Inflammatory macrophage (primary cell): Measurements from ENCODE around the gene OR12D2.
"Not testable (repeated sequence)": the region's sequence is repeated elsewhere in the genome, so short reads cannot be mapped to it uniquely, and the experiment has no call there.

ENCODE experiments used
- DNase-seq, 2 donors: peaks; one replicate each; pipeline ENCODE4 v3.0.0-alpha.2; 2020 to 2022
- total RNA-seq, 18 experiments: gene quantifications; one replicate each; lab custom pipeline; 2026; ENCODE audit warnings: mixed read lengths in 6 of 18, inconsistent platforms in 2 of 18; lab: John Stamatoyannopoulos, UW

Gene OR12D2, protein sequence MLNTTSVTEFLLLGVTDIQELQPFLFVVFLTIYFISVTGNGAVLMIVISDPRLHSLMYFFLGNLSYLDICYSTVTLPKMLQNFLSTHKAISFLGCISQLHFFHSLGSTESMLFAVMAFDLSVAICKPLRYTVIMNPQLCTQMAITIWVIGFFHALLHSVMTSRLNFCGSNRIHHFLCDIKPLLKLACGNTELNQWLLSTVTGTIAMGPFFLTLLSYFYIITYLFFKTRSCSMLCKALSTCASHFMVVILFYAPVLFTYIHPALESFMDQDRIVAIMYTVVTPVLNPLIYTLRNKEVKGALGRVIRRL
- 0 to 0.12 (median 0) reads per million in 18 experiments for total RNA-seq

DNA sequence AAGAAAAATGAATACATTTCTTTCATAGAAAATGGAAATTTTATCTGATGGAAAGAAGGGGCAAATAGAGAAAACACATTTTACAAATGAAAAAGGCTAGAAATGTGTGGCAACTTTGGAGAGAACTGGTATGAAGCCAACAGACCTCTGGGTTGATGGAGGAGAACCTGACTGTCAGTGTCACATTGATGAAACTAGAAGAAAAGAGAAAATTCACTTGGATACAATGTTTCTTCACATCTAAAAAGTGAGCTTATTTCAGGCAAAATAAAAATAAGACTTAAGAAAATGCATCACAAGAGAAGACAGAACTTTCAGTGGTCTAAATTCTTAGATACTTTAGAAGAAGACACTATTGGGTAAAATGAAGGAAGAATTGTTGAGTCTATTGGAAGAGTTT, at the start of gene OR12D2:
Gene OR12D2, plus strand, starts transcription at position 301 of the 400 bp plus-strand sequence. CDS start 1,069 bp downstream, outside the sequence.
- no peak for DNase-seq

DNA sequence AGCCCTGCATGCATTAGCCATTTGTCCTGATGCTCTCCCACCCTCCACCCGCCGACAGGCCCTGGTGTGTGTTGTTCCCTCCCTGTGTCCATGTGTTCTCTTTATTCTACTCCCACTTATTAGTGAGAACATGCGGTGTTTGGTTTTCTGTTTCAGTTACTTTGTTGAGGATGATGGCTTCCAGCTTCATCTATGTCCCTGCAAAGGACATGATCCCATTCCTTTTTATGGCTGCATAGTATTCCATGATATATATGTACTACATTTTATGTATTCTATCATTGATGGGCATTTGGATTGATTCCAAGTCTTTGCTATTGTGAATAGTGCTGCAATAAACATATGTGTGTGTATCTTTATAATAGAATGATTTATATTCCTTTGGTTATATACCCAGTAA, 46.1 kb upstream of the OR12D2 start:
- not testable (repeated sequence) for DNase-seq

DNA sequence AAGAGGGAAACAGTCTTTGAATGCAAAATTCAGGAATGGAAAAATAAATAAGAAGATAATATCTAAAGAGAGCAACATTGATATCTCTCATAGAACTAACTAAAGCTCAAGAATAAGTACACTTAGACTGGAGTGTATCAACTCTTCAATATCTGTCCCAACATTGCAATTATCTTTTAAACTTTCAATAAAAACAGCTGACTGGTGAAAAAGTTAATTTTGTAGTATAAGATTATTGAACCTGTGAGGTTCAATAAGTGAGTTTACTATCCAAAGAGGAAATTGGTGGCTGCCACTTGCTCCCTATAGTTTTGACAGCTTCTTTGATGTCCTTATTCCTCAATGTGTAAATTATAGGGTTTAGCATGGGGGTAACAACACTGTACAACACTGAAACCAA, 40.5 kb upstream of the OR12D2 start:
- no peak for DNase-seq

DNA sequence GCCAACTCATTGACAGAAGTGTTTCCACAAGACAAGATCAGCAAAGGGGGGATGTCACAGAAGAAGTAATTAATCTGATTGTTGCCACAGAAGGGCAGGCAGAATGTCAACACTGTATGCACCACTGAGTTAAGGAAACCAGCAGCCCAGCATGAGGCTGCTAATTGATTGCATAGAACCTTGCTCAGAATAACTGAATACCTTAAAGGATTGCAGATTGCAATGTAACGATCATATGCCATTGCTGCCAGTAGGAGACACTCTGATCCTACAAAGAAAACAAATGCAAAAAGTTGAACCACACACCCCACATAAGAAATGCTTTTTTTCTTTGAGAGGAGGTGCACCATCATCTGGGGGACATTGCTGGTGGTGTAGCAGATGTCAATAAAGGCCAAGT, 39.8 kb upstream of the OR12D2 start:
- no peak for DNase-seq

DNA sequence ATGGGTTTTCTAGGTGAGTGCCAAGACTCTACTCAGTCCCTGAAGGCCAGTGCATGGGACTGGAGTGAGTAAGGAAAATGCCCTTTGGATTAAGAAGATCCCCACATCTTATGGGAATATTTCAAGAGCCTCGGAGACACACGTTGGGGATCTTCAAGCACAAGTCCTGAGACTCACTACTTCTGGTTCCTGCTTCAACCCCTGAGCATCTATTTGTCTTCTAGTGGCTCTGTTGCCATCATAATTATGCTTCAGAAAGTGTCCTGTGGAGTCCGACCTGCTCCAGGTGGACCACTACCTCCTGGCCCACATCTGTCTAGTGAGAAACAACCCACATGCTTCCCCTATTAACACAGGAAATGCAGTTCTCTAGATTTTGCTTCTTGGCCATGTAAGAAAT, 26.7 kb upstream of the OR12D2 start, which contains the start of gene OR5V1:
Gene OR5V1, minus strand, starts transcription at position 101 of the 400 bp plus-strand sequence. CDS start 12,670 bp downstream, outside the sequence.
- DNase-seq, result no peak

DNA sequence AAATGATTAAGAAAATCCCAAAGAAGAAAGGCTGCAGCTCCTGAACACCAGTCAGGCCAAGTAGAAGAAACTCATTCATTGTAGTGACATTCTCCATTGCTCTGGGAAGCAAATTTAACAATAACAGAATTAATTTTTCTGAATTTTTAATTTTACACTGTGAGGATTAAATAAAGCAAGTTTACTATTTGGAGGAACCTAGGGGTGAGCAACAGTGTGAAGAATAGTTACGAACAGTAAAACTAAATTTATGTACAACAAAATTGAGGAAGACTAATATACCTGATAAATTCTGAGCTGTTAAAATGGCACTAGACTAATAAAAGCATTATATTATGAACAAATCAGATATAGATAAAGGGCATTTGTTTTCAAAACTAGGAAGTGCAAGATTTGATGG, 20.2 kb upstream of the OR12D2 start, which contains the start of gene OR12D3:
Gene OR12D3, minus strand, starts transcription at position 101 of the 400 bp plus-strand sequence. Its CDS starts 4 bp downstream, at position 97.
- no peak for DNase-seq

DNA sequence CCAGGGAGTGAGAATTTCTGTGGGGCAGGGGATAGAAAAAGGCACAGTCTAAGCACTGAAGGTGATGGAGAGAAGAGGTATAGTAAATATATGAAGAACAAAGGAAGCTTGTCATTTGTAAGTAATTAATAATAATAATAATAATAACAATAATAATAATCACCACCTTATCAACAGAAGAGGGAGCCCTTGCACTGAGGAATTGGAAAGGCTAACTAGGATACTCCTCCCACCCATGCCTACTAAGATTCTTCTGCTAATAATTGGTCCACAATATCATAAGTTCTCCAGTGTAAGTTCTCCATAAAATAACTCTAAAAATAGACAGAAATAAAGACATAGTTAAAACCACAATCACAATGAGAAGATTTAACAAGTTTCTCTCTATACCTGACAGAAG, 19.4 kb upstream of the OR12D2 start:
- no peak for DNase-seq

DNA sequence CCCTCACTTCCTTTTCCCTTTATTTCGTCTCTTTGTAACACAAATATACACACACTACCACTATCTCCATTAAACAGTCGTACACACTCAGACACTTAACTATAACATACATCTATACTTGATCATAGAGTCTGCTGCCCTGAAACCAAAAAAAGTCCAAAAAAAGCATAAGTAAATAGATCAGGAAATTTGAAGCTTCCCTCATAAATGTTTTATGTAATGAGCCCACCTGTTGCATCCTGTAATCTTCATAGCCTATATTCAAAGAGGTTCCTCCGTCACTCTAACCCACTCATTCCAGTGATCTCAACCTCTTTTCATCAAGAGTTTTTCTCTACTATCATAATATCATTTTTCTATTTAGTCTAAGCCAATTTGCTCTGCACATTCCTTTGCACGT, 6.9 kb upstream of the OR12D2 start:
- DNase-seq, result no peak

DNA sequence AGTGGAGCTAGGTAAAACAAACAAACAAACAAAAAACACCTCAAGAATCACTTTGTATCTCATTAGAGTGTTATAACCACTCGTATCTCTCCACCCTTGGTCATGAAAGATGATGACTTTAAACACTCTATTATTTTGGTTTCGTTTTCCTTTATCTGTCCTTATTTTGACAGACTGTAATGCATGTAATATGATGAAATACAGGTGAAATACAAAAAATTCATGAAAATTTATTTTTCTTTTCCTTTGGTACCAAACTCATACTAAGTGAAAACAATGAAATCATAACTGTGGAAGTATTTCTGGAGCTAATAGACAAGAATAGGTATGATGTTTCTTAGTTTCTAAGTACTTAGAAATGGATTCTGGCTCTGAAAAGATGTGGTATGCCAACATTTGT, 4.1 kb downstream of the OR12D2 start:
- DNase-seq, result no peak

DNA sequence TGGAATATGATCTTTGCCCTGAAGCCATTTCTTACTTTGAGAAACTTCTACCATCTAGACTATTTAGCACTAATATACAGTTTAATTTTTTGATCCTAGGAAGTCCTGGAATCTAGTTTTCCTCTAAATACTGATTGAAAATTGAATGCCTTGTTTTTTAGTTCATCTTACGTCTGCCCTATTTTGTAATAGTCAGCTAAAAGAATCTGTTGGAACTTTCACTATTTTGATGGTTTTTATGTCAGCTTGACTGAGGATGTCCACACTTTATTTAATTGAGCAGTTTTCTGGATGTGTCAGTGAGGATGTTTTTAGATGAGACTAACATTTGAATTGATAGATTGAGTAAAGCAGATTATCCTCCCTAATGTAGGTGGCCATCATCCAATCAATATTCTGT, 8.4 kb downstream of the OR12D2 start:
- DNase-seq, result no peak

DNA sequence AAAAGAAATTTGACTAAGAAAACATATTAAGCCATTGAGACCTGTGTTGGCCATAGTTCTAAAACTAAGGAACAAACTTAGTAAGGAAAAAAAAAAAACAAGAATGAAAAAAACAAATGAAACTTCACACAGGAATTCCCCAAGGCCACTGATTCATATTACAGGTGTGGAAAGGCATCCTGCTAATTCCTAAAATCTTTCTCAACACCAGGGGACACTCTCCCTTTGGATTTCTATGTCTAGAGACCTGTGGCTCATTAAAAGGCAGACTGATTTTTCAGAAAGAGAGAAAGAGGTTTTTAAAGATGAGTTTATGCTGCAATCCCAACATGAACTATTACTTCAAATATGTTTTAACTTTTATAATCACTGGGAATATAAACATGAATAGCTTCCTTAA, 19.2 kb downstream of the OR12D2 start, which contains the start of gene OR12D1:
Gene OR12D1, plus strand, starts transcription at position 341 of the 400 bp plus-strand sequence.
- no peak for DNase-seq

DNA sequence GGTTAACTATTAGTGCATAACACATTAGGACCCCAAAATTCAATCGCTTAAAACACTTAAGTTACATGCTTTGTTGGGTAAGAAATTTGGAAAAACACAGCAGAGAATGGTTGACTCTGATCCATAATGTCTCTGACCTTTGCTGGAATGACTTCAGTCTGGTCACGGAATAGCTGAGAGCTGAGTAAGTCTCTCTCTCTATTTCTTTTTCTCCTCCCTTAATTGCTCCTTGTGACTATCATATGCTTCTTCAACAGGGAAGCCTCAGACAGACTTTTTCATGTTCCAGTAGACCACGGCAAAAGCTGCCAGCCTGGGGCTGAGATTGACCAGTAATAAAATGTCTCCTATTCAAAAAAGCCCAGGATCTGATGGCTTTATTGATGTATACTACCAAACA, 24.1 kb downstream of the OR12D2 start:
- DNase-seq, result no peak

DNA sequence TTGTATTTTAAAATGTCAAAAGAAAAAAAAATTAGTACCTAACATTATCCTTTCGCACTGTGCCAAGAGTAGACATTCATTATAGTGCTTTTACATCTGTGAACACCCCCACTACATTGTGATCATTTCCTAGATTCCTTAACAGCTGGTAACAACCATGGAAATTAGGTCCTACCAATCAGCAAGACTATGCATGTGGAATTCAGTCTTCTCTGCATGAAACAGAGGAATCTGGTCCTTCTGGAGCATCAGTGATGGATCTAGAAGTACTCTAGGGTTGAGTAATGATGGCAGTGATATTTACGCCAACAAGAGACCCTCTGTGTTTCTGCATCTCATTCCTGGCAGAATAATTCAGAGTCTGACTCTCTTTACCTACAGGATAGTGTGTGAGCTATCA, 28.7 kb downstream of the OR12D2 start:
- DNase-seq, result no peak

DNA sequence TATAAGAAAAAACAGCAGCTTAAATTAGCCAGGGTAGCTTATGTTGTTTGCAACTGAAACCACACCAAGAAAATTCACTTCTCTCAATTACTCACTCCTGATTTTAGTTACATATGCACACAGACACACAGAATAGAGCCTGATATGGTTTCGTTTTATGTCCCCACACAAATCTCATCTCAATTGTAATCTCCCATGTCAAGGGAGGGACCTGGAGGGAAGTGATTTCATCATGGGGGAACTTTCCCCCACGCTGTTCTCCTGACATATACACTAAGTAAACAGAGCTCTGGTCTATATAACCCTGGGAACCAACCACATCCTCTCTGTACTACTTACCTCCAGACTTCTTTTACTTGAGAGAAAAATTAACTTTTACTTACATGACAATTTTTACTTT, 29.1 kb downstream of the OR12D2 start:
- no peak for DNase-seq

DNA sequence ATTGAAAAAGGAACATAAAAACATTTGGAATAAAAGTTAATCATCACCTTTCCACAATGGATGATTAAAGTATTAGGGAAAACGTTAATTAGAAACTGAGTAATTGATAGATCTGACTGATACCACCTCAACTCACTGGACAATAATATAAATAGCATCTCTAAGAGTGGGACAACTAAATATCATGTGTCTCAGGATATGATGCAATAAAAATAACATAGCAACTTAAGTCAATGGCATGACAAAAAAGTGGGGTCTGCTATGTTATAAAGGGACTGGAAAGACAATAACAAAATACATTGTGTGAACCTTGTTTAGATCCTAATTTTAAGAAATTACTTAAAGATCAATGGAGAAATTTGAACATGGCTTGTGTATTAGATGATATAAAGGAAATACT, 29.6 kb downstream of the OR12D2 start:
- no peak for DNase-seq

DNA sequence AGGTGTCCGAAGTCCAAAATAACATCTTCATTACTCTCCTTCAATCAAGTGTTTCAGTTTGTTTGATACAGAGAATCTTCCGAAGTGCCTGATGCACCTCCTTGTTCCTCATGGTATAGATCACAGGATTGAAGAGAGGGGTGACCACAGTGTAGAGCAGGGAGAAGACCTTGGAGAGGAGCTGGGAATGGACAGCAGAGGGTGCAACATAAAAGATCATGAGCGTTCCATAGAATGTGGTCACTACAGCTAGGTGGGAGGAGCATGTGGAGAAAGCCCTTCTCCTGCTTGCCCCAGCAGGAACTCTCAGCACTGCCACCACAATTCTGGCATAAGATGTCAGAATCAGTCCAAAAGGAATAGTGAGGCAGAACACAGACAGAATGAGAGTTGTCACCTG, 31.2 kb downstream of the OR12D2 start:
- no peak for DNase-seq

DNA sequence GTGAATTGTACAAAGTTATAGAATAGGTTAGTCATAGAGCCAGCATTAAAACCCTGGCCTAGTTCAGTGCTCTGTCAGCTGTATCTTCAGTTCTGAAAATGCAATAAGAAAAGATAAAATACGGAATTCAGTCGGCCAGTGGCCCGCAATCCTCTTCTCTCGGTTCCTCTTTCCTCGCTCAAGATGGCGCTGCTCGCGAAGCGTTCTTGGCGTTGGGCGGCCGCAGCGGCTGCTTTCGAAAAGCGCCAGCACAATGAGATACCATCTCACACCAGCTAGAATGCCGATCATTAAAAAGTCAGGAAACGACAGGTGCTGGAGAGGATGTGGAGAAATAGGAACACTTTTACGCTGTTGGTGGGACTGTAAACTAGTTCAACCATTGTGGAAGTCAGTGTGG, 41.3 kb downstream of the OR12D2 start:
- DNase-seq, result not testable (repeated sequence)

DNA sequence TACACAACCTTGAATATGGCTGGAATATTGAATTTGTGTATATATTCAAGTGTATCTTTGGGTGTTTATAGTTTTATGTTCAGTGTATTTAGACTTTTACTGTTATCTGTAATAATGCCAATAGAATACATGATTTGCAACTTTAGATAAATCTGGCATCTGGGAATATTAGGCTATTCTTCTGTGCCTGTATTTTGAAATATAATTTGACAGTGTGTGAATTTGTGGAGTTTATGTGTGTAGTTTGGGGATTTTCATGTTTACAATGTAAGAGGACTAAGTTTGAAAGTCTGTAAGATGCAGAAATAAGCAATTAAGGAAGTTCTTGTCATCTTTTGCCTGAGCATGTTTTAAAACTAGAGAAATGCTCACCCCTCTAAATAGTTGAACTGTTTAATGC, 43.6 kb downstream of the OR12D2 start, which contains the start of gene OR10C1:
Gene OR10C1, plus strand, starts transcription at position 301 of the 400 bp plus-strand sequence. CDS start 710 bp downstream, outside the sequence.
- no peak for DNase-seq

DNA sequence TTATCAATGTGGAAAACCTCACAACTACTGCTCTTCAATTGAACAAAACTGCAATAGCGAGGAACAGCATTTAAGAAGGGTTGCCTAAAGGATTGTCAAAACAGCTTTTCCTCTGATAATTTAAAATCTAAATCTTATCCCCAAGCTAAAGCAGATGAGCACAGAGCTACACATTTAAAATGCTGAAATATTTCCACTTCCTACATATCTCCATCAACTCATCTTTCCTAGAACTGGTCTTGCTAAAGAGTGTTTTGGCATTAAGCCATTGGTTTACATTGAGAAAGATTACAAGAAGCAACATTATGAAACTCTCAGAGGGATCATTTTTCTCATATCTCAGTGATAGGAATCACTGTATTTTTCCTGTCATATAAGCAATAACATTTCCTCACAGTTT, 47.3 kb downstream of the OR12D2 start:
- DNase-seq, result peak in 1 of 2 donors; percentile 59

DNA sequence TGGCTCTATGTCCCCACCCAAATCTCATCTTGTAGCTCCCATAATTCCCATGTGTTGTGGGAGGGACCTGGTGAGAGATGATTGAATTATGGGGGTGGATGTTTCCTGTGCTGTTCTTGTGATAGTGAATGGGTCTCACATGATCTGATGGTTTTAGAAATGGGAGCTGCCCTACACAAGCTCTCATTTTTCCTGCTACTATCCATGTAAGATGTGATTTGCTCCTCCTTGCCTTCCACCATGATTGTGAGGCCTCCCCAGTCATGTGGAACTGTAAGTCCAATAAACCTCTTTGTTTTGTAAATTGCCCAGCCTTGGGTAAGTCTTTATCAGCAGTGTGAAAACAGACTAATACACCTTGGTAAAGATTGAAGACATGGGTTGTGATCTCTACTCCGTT, 48.6 kb downstream of the OR12D2 start:
- not testable (repeated sequence) for DNase-seq
